Measurements from ENCODE around the gene TCF7L2.

DNA sequence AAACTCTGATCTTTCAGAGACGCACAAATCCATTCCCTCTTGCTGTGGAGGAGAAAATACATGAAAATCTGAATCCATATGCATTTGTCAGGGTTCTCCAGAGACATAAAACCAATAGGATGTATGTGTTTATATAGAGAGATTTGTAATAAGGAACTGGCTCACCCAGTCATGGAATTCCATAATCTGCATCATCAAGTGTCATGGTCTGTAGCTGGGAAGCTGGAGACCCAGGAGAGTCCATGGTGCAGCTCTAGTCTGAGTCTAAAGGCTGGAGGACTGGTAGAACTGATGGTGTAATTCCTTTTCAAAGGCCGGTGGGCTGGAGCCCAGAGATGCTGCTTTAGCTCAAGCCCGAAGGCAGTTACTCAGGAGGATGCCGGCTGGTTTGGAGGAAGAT is 134.0 kb downstream of the TCF7L2 start:
- TF ChIP-seq, protein P1, sequence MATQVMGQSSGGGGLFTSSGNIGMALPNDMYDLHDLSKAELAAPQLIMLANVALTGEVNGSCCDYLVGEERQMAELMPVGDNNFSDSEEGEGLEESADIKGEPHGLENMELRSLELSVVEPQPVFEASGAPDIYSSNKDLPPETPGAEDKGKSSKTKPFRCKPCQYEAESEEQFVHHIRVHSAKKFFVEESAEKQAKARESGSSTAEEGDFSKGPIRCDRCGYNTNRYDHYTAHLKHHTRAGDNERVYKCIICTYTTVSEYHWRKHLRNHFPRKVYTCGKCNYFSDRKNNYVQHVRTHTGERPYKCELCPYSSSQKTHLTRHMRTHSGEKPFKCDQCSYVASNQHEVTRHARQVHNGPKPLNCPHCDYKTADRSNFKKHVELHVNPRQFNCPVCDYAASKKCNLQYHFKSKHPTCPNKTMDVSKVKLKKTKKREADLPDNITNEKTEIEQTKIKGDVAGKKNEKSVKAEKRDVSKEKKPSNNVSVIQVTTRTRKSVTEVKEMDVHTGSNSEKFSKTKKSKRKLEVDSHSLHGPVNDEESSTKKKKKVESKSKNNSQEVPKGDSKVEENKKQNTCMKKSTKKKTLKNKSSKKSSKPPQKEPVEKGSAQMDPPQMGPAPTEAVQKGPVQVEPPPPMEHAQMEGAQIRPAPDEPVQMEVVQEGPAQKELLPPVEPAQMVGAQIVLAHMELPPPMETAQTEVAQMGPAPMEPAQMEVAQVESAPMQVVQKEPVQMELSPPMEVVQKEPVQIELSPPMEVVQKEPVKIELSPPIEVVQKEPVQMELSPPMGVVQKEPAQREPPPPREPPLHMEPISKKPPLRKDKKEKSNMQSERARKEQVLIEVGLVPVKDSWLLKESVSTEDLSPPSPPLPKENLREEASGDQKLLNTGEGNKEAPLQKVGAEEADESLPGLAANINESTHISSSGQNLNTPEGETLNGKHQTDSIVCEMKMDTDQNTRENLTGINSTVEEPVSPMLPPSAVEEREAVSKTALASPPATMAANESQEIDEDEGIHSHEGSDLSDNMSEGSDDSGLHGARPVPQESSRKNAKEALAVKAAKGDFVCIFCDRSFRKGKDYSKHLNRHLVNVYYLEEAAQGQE (IDR thresholded peaks at IDR 0.05; ENCODE audit: insufficient read depth in 1 of 2, low read depth in 2 of 2, low read length in 2 of 2) = no peak
- TF ChIP-seq POLR2AphosphoS5 (IDR thresholded peaks at IDR 0.05; ENCODE audit: low read depth, low read length) = no peak
- no peak for TF ChIP-seq SIN3A (IDR thresholded peaks at IDR 0.05; ENCODE audit: borderline replicate concordance, insufficient read depth, low read length)
- no peak for TF ChIP-seq TAF1 (IDR thresholded peaks at IDR 0.05; ENCODE audit: borderline replicate concordance, insufficient read depth, low read length)

Measured in PFSK-1 (cell line).